Hepatocyte (in vitro differentiated cells): ENCODE results near the gene B4GALT2. TPM values are rescaled to one million over a fixed set of nuclear protein-coding genes. Genes with fewer than 3 reads are reported as not detected.

Source experiments
- DNase-seq: peaks from one replicate; pipeline ENCODE4 v3.0.0-alpha.2; 2016; ENCODE audit warnings: low spot score
- H2AFZ ChIP-seq: fragments of 200-600 bp; sonication (generic); 2 replicates; pipeline ENCODE4 v1.6.0; 2016; ENCODE audit warnings: antibody characterized with exemption, mild to moderate bottlenecking
- H3K27ac ChIP-seq: fragments of 200-600 bp; sonication (generic); 2 replicates; pipeline ENCODE4 v1.5.1; 2016; ENCODE audit warnings: mild to moderate bottlenecking
- H3K27me3 ChIP-seq: fragments of 200-600 bp; sonication (generic); 2 replicates; pipeline ENCODE4 v1.6.1; 2016
- H3K36me3 ChIP-seq: fragments of 200-600 bp; sonication (generic); replicated peaks from 2 replicates; pipeline ENCODE4 v1.5.1; 2016; ENCODE audit warnings: low read depth; ENCODE audit not compliant: insufficient read depth
- H3K4me1 ChIP-seq: fragments of 200-600 bp; sonication (generic); 2 replicates; pipeline ENCODE4 v1.5.1; 2016; ENCODE audit warnings: mild to moderate bottlenecking, moderate library complexity; ENCODE audit not compliant: insufficient read depth
- H3K4me2 ChIP-seq: fragments of 200-600 bp; sonication (generic); 2 replicates; pipeline ENCODE4 v1.6.0; 2016
- H3K4me3 ChIP-seq: fragments of 200-600 bp; sonication (generic); 2 replicates; pipeline ENCODE4 v1.5.1; 2016; ENCODE audit warnings: mild to moderate bottlenecking
- H3K79me2 ChIP-seq: fragments of 200-600 bp; sonication (generic); 2 replicates; pipeline ENCODE4 v1.6.0; 2017; ENCODE audit warnings: mild to moderate bottlenecking
- H3K9me2 ChIP-seq: fragments of 200-600 bp; sonication (generic); replicated peaks from 2 replicates; pipeline ENCODE4 v1.6.0; 2017; ENCODE audit warnings: mild to moderate bottlenecking; ENCODE audit not compliant: insufficient read depth
- H3K9me3 ChIP-seq: fragments of 200-600 bp; sonication (generic); 2 replicates; pipeline ENCODE4 v1.5.1; 2016; ENCODE audit warnings: low read depth, mild to moderate bottlenecking
- H4K20me1 ChIP-seq: fragments of 200-600 bp; sonication (generic); 2 replicates; pipeline ENCODE4 v1.6.0; 2016; ENCODE audit warnings: mild to moderate bottlenecking; ENCODE audit not compliant: insufficient read depth, poor library complexity, severe bottlenecking
- EZH2 ChIP-seq: fragments of 200-600 bp; sonication (generic); IDR thresholded peaks from 2 replicates; pipeline ENCODE4 v1.6.1; 2016; ENCODE audit warnings: antibody characterized with exemption, mild to moderate bottlenecking, borderline replicate concordance
- EZH2phosphoT487 ChIP-seq: fragments of 200-600 bp; sonication (generic); IDR thresholded peaks from one replicate; pipeline ENCODE4 v1.6.1; 2018; ENCODE audit warnings: antibody characterized with exemption, mild to moderate bottlenecking, low read depth, moderate library complexity; ENCODE audit not compliant: unreplicated experiment, severe bottlenecking
- WGBS: methylation state at CpG from one replicate; pipeline ENCODE4 v1.1.6; 2016; ENCODE audit warnings: low lambda C conversion rate; ENCODE audit errors: missing lambda C conversion rate; 5-methylcytosine and 5-hydroxymethylcytosine counted together
- polyA plus RNA-seq: library from polyadenylated mRNA; unstranded; fragments of >200 nt; fragmentation: Nextera tagmentation; extraction: Ambion mirVana; gene quantifications from 2 replicates; pipeline ENCODE4 v1.2.1, GENCODE V29; 2016
- total RNA-seq: library from RNA; depleted of rRNA; stranded (reverse); fragments of >200 nt; gene quantifications from 2 replicates; pipeline ENCODE4 v1.2.3, GENCODE V29; 2014
- TF ChIP-seq, protein P1 (sequence below): fragments of 200-600 bp; sonication (generic); IDR thresholded peaks from 2 replicates; pipeline ENCODE4 v1.5.1; 2016; ENCODE audit warnings: antibody characterized with exemption, mild to moderate bottlenecking; ENCODE audit not compliant: poor library complexity

Gene B4GALT2
- total and polyA plus RNA-seq, 2 experiments from 2014 or later, result 48.2 to 68.8 TPM

GRCh38 chr1:44031252-44032169 is 52.5 kb downstream of the B4GALT2 start, which contains the start of gene SLC6A9:
Gene SLC6A9, minus strand, starts transcription at chr1:44031462. Its CDS starts 7,185 bp downstream, at chr1:44024277.
- peak within 1 kb of the TSS; percentile 66 for H2AFZ ChIP-seq
- H3K4me1 ChIP-seq, result peaks cover 34% of the 10 kb centered on the region
- peak; percentile 78 for DNase-seq

GRCh38 chr1:44032170-44032790 is 53.3 kb downstream of the B4GALT2 start:
- no peaks in the 10 kb centered on the region for H3K27me3 ChIP-seq
- no peak overlapping the region for H3K4me3 ChIP-seq
- peak overlapping the region; percentile 84 for H3K27ac ChIP-seq
- H3K9me3 ChIP-seq, result no peaks in the 10 kb centered on the region
- peak overlapping the region; percentile 86 for H3K4me2 ChIP-seq
- peaks cover 38% of the 10 kb centered on the region for H3K4me1 ChIP-seq
- H3K79me2 ChIP-seq, result peaks cover 4% of the 10 kb centered on the region
- no peak overlapping the region for H2AFZ ChIP-seq
- H4K20me1 ChIP-seq, result no peaks in the 10 kb centered on the region
- no peak for DNase-seq
- no peaks in the 10 kb centered on the region for H3K9me2 ChIP-seq
- TF ChIP-seq, protein P1, sequence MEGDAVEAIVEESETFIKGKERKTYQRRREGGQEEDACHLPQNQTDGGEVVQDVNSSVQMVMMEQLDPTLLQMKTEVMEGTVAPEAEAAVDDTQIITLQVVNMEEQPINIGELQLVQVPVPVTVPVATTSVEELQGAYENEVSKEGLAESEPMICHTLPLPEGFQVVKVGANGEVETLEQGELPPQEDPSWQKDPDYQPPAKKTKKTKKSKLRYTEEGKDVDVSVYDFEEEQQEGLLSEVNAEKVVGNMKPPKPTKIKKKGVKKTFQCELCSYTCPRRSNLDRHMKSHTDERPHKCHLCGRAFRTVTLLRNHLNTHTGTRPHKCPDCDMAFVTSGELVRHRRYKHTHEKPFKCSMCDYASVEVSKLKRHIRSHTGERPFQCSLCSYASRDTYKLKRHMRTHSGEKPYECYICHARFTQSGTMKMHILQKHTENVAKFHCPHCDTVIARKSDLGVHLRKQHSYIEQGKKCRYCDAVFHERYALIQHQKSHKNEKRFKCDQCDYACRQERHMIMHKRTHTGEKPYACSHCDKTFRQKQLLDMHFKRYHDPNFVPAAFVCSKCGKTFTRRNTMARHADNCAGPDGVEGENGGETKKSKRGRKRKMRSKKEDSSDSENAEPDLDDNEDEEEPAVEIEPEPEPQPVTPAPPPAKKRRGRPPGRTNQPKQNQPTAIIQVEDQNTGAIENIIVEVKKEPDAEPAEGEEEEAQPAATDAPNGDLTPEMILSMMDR, result no peak
- TF ChIP-seq EZH2phosphoT487, result no peak
- no peak for TF ChIP-seq EZH2
- no peaks in the 10 kb centered on the region for H3K36me3 ChIP-seq
- WGBS, result 57% methylated on average over 6 of the region's 6 CpGs

More at GRCh38 chr1:44031252-44032169, 52.5 kb downstream of the B4GALT2 start, which contains the start of gene SLC6A9:
- H3K9me2 ChIP-seq, result no peaks in the 10 kb centered on the region
- no peaks in the 10 kb centered on the region for H3K36me3 ChIP-seq
- no peaks in the 10 kb centered on the region for H4K20me1 ChIP-seq
- H3K27me3 ChIP-seq, result no peaks in the 10 kb centered on the region
- no peaks in the 10 kb centered on the region for H3K9me3 ChIP-seq
- peak within 1 kb of the TSS; percentile 84 for H3K27ac ChIP-seq
- TF ChIP-seq EZH2phosphoT487, result no peak
- TF ChIP-seq, protein P1, result no peak
- no peak for TF ChIP-seq EZH2
- peak within 1 kb of the TSS; percentile 86 for H3K4me2 ChIP-seq
- peak within 1 kb of the TSS; percentile 48 for H3K4me3 ChIP-seq
- 8% methylated on average over 31 of the region's 40 CpGs for WGBS
- H3K79me2 ChIP-seq, result peaks cover 9% of the 10 kb centered on the region

GRCh38 chr1:44033041-44033575 is 54.1 kb downstream of the B4GALT2 start:
- H3K9me3 ChIP-seq, result no peaks in the 10 kb centered on the region
- no peaks in the 10 kb centered on the region for H4K20me1 ChIP-seq
- H3K27ac ChIP-seq, result peak overlapping the region; percentile 23
- no peak overlapping the region for H3K4me3 ChIP-seq
- H2AFZ ChIP-seq, result no peak overlapping the region
- H3K4me2 ChIP-seq, result no peak overlapping the region
- H3K27me3 ChIP-seq, result no peaks in the 10 kb centered on the region
- WGBS, result 94% methylated on average over 8 of the region's 8 CpGs
- H3K79me2 ChIP-seq, result peaks cover 4% of the 10 kb centered on the region
- no peak for DNase-seq
- no peaks in the 10 kb centered on the region for H3K9me2 ChIP-seq
- peaks cover 38% of the 10 kb centered on the region for H3K4me1 ChIP-seq
- no peak for TF ChIP-seq EZH2phosphoT487
- TF ChIP-seq EZH2, result no peak
- TF ChIP-seq, protein P1, result no peak
- no peaks in the 10 kb centered on the region for H3K36me3 ChIP-seq
